MM.1S (cell line): ENCODE measurements around the gene FEM1C.

Source experiments
- EZH2 ChIP-seq: fragments of 300-600 bp; sonication (generic); optimal IDR thresholded peaks from 2 replicates; pipeline ENCODE3; 2017; ENCODE audit warnings: low read depth, mild to moderate bottlenecking, antibody characterized with exemption, low read length, mixed read lengths
- EZH2phosphoT487 ChIP-seq: fragments of 300-600 bp; sonication (generic); IDR thresholded peaks from 2 replicates; pipeline ENCODE4 v1.6.1; 2018; ENCODE audit warnings: antibody characterized with exemption, low read length
- TF ChIP-seq, protein P1 (sequence below): fragments of 300-600 bp; sonication (generic); IDR thresholded peaks from 2 replicates; pipeline ENCODE4 v1.5.1; 2016; ENCODE audit warnings: antibody characterized with exemption, low read length, mixed read lengths

DNA sequence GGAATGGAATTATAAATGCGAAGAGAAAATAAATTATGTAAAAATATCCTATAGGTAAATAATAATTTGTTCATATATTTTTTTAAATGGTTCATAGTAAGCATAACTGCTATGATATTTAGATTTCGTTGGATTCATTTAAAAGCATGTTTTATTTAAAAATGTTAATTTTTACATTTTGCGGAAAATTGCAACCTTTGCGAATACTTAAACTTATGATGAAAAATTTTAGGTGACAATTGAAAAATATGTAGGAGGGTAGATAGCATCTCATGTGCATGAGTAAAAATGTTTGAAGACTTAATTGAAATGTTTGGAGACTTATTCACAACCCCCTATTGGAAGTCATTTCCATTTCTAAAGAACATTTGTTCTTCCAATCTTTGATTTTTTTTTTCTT, 4.1 kb upstream of the FEM1C start:
- TF ChIP-seq, protein P1, sequence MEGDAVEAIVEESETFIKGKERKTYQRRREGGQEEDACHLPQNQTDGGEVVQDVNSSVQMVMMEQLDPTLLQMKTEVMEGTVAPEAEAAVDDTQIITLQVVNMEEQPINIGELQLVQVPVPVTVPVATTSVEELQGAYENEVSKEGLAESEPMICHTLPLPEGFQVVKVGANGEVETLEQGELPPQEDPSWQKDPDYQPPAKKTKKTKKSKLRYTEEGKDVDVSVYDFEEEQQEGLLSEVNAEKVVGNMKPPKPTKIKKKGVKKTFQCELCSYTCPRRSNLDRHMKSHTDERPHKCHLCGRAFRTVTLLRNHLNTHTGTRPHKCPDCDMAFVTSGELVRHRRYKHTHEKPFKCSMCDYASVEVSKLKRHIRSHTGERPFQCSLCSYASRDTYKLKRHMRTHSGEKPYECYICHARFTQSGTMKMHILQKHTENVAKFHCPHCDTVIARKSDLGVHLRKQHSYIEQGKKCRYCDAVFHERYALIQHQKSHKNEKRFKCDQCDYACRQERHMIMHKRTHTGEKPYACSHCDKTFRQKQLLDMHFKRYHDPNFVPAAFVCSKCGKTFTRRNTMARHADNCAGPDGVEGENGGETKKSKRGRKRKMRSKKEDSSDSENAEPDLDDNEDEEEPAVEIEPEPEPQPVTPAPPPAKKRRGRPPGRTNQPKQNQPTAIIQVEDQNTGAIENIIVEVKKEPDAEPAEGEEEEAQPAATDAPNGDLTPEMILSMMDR: no peak
- TF ChIP-seq EZH2 (no peak), EZH2phosphoT487 (no peak)
